HepG2 (cell line): ENCODE measurements around the gene ARHGAP21. TPM values are rescaled to one million over a fixed set of nuclear protein-coding genes. Genes with fewer than 3 reads are reported as not detected.

Source experiments
- CBFB ChIP-seq: sonication (generic); formaldehyde crosslinking; IDR thresholded peaks from 2 replicates; pipeline ENCODE4 v1.4.0; 2020; ENCODE audit warnings: missing genetic modification reagents
- HES4 ChIP-seq: sonication (generic); formaldehyde crosslinking; IDR thresholded peaks from 2 replicates; pipeline ENCODE4 v1.9.0; 2021; ENCODE audit warnings: mild to moderate bottlenecking, missing genetic modification reagents, borderline replicate concordance
- JUNB ChIP-seq: sonication (generic); formaldehyde crosslinking; IDR thresholded peaks from 2 replicates; pipeline ENCODE4 v1.8.0; 2022; ENCODE audit warnings: missing genetic modification reagents, mild to moderate bottlenecking, borderline replicate concordance
- MAZ ChIP-seq, 2 experiments: sonication (generic) in 1 of 2; formaldehyde crosslinking in 1 of 2; IDR thresholded peaks; 2 replicates each; pipeline versions ENCODE4 v1.5.0 to v1.6.1; 2012 to 2020; ENCODE audit warnings: low read depth in 2 of 2, mild to moderate bottlenecking in 2 of 2, borderline replicate concordance in 1 of 2, improper control_type of control experiment in 1 of 2, low read length in 1 of 2, missing genetic modification reagents in 1 of 2, moderate library complexity in 1 of 2
- MED1 ChIP-seq: sonication (generic); formaldehyde crosslinking; IDR thresholded peaks from 2 replicates; pipeline ENCODE4 v1.4.0; 2020; ENCODE audit warnings: missing genetic modification reagents
- MTA3 ChIP-seq: sonication (generic); formaldehyde crosslinking; IDR thresholded peaks from 2 replicates; pipeline ENCODE4 v1.4.0; 2020; ENCODE audit warnings: missing genetic modification reagents
- NFIC ChIP-seq: IDR thresholded peaks from 2 replicates; pipeline ENCODE4 v1.6.1; 2012; ENCODE audit warnings: mild to moderate bottlenecking, low read length, inconsistent platforms
- PCBP2 ChIP-seq: fragments of 200-400 bp; formaldehyde crosslinking; optimal IDR thresholded peaks from 2 replicates; pipeline ENCODE3; 2018; ENCODE audit warnings: low read length, low read depth; ENCODE audit not compliant: poor library complexity, severe bottlenecking
- WIZ ChIP-seq: sonication (generic); formaldehyde crosslinking; IDR thresholded peaks from 2 replicates; pipeline ENCODE4 v1.5.1; 2020; ENCODE audit warnings: mild to moderate bottlenecking, missing genetic modification reagents
- ZMYM4 ChIP-seq: sonication (generic); formaldehyde crosslinking; IDR thresholded peaks from 2 replicates; pipeline ENCODE4 v1.8.1; 2023; ENCODE audit warnings: mild to moderate bottlenecking, missing genetic modification reagents
- ZNF224 ChIP-seq: sonication (generic); formaldehyde crosslinking; IDR thresholded peaks from 2 replicates; pipeline ENCODE4 v1.5.0; 2020; ENCODE audit warnings: mild to moderate bottlenecking, missing genetic modification reagents
- ZNF484 ChIP-seq: sonication (generic); formaldehyde crosslinking; IDR thresholded peaks from 2 replicates; pipeline ENCODE4 v1.5.1; 2020; ENCODE audit warnings: mild to moderate bottlenecking, low read depth, missing genetic modification reagents, borderline replicate concordance
- polyA plus RNA-seq, 8 experiments: library from polyadenylated mRNA; depleted of rRNA in 3 of 8; stranded (reverse) in 7 of 8; unstranded in 1 of 8; fragments of >200 nt; fragmentation: Illumina TruSeq in 4 of 8; extraction: Trizol in 4 of 8; gene quantifications; 2 replicates each; pipeline versions ENCODE4 v1.2.1 to v1.2.3, GENCODE V29; 2011 to 2016; ENCODE audit warnings: low read depth in 4 of 8, missing spikeins in 1 of 8, mixed read lengths in 1 of 8; ENCODE audit not compliant: insufficient read depth in 1 of 8
- total RNA-seq, 5 experiments: library from RNA; depleted of rRNA; stranded (reverse); fragments of >200 nt; fragmentation: Illumina TruSeq; extraction: Trizol; gene quantifications; 2 replicates each; pipeline ENCODE4 v1.2.3, GENCODE V29; 2016; ENCODE audit warnings: low read depth in 1 of 5
- TF ChIP-seq, protein P1 (sequence below): sonication (generic); formaldehyde crosslinking; IDR thresholded peaks from 2 replicates; pipeline ENCODE4 v1.4.0; 2020; ENCODE audit warnings: missing genetic modification reagents
- TF ChIP-seq, protein P2 (sequence below): sonication (generic); formaldehyde crosslinking; IDR thresholded peaks from 2 replicates; pipeline ENCODE4 v1.5.0; 2020; ENCODE audit warnings: mild to moderate bottlenecking, missing genetic modification reagents, borderline replicate concordance
- TF ChIP-seq, protein P3 (sequence below): IDR thresholded peaks from 2 replicates; pipeline ENCODE4 v1.6.1; 2016; ENCODE audit warnings: low read depth, borderline replicate concordance

Gene ARHGAP21
- total and polyA plus RNA-seq, 2 of the 13 experiments (the other 11 are each of a cell fraction or from before 2014, with no cell fraction given) = 23.9 to 26.6 TPM

DNA sequence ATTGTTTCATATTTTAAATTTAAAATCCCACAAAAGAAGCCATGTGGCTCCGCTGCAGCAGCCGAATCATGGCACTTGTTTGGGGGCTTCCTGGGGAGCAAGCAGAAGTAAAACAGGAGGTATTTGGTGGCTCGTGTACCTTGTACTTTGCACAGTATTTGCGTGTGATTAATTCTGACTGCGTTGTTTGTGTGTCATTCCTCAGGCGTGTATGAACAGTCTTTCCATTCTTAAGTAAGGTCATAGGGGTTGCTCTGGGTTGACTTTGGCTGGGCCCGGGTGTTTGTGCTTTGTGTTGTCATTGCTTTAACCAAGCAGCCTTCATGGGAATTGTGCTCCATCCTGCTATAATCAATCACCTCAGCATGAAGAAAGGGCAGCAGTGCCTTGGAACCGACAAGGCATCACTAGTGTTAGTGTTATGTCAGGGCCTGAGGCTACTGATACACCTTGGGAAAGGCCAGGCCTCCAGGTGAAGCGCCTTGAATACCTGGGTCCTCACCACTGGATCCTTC is 182.4 kb downstream of the ARHGAP21 start (continued):
- TF ChIP-seq, protein P1, sequence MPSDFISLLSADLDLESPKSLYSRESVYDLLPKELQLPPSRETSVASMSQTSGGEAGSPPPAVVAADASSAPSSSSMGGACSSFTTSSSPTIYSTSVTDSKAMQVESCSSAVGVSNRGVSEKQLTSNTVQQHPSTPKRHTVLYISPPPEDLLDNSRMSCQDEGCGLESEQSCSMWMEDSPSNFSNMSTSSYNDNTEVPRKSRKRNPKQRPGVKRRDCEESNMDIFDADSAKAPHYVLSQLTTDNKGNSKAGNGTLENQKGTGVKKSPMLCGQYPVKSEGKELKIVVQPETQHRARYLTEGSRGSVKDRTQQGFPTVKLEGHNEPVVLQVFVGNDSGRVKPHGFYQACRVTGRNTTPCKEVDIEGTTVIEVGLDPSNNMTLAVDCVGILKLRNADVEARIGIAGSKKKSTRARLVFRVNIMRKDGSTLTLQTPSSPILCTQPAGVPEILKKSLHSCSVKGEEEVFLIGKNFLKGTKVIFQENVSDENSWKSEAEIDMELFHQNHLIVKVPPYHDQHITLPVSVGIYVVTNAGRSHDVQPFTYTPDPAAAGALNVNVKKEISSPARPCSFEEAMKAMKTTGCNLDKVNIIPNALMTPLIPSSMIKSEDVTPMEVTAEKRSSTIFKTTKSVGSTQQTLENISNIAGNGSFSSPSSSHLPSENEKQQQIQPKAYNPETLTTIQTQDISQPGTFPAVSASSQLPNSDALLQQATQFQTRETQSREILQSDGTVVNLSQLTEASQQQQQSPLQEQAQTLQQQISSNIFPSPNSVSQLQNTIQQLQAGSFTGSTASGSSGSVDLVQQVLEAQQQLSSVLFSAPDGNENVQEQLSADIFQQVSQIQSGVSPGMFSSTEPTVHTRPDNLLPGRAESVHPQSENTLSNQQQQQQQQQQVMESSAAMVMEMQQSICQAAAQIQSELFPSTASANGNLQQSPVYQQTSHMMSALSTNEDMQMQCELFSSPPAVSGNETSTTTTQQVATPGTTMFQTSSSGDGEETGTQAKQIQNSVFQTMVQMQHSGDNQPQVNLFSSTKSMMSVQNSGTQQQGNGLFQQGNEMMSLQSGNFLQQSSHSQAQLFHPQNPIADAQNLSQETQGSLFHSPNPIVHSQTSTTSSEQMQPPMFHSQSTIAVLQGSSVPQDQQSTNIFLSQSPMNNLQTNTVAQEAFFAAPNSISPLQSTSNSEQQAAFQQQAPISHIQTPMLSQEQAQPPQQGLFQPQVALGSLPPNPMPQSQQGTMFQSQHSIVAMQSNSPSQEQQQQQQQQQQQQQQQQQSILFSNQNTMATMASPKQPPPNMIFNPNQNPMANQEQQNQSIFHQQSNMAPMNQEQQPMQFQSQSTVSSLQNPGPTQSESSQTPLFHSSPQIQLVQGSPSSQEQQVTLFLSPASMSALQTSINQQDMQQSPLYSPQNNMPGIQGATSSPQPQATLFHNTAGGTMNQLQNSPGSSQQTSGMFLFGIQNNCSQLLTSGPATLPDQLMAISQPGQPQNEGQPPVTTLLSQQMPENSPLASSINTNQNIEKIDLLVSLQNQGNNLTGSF = no peak
- TF ChIP-seq MED1 (CRISPR knock-in tag) (peak; percentile 78), PCBP2 (no peak), ZMYM4 (CRISPR knock-in tag) (peak; percentile 55), NFIC (peak; percentile 87; the same call in 1 of the 2 replicates), JUNB (CRISPR knock-in tag) (peak; percentile 37; the same call in 1 of the 2 replicates), ZNF224 (CRISPR knock-in tag) (no peak), CBFB (peak; percentile 44), MTA3 (no peak), ZNF484 (CRISPR knock-in tag) (no peak), WIZ (CRISPR knock-in tag) (no peak), MAZ (IDR thresholded peaks at IDR 0.05; ENCODE audit: borderline replicate concordance, low read depth, low read length) (no peak), MAZ (CRISPR knock-in tag; IDR thresholded peaks at IDR 0.05; ENCODE audit: low read depth) (0 out of 2 replicates have a peak, but pooled peaks have one; percentile 39), HES4 (no peak)
- TF ChIP-seq, protein P2, sequence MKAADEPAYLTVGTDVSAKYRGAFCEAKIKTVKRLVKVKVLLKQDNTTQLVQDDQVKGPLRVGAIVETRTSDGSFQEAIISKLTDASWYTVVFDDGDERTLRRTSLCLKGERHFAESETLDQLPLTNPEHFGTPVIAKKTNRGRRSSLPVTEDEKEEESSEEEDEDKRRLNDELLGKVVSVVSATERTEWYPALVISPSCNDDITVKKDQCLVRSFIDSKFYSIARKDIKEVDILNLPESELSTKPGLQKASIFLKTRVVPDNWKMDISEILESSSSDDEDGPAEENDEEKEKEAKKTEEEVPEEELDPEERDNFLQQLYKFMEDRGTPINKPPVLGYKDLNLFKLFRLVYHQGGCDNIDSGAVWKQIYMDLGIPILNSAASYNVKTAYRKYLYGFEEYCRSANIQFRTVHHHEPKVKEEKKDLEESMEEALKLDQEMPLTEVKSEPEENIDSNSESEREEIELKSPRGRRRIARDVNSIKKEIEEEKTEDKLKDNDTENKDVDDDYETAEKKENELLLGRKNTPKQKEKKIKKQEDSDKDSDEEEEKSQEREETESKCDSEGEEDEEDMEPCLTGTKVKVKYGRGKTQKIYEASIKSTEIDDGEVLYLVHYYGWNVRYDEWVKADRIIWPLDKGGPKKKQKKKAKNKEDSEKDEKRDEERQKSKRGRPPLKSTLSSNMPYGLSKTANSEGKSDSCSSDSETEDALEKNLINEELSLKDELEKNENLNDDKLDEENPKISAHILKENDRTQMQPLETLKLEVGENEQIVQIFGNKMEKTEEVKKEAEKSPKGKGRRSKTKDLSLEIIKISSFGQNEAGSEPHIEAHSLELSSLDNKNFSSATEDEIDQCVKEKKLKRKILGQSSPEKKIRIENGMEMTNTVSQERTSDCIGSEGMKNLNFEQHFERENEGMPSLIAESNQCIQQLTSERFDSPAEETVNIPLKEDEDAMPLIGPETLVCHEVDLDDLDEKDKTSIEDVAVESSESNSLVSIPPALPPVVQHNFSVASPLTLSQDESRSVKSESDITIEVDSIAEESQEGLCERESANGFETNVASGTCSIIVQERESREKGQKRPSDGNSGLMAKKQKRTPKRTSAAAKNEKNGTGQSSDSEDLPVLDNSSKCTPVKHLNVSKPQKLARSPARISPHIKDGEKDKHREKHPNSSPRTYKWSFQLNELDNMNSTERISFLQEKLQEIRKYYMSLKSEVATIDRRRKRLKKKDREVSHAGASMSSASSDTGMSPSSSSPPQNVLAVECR = peak; percentile 51; the same call in 1 of the 2 replicates
- TF ChIP-seq, protein P3, sequence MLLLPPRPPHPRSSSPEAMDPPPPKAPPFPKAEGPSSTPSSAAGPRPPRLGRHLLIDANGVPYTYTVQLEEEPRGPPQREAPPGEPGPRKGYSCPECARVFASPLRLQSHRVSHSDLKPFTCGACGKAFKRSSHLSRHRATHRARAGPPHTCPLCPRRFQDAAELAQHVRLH (CRISPR knock-in tag) = 0 out of 2 replicates have a peak, but pooled peaks have one; percentile 51
